ENCODE results near the gene GPC5.

Gene GPC5

DNA sequence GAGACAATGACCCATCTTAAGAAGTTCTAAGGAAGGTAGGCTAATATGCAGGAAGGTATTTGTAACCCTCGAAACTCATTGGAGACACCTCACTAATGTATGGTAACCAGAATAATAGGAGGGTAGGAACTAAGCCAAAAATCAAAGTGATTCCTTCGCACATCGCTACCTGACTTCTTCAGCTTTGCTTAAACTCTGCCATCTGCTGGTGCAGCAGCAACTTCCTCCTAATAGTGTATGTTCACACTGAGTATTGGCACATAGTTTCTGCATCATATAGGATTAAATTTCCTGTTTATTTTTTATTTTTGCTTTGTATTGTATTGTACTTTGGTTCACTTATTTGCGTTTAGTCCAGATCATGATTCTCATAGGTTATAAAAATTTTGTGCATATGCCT lies 676.2 kb downstream of the GPC5 start:
- Mint-ChIP-seq H3K27ac (no peak overlapping the region), H3K9me3 (no peaks in the 10 kb centered on the region), H3K36me3 (ENCODE audit: low read depth) (no peaks in the 10 kb centered on the region), H3K4me3 (no peak overlapping the region), H3K4me1 (no peaks in the 10 kb centered on the region), H3K27me3 (no peaks in the 10 kb centered on the region)
- ATAC-seq (no peak), DNase-seq (no peak)

DNA sequence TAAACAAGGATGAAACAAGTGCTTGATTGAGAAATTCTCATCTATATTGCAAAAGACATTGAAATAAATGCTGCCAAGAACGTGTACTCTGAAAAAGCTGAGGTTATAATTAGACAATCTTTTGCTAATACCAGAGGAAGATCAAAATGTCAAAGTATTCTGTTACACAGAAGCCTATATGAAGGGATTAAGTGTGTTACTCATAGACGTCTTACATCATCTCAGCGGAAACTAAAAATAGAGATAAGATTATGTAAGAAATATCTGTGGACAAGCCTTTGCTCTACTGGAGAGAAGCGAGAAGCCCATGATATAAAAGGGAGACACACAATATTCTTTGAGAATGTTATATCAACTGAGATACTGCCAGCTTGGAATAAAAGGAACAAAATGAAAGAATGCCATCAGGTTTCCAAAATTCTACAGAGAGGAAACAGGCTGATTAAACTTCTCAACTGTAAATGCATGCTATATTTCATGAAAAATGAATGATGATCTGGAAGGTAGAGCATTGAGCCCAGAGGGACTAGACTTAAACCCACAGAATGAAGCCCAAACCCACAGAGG lies 699.0 kb downstream of the GPC5 start:
- DNase-seq: no peak
- no peaks in the 10 kb centered on the region for H3K36me3 Mint-ChIP-seq (ENCODE audit: low read depth)
- H3K4me1 Mint-ChIP-seq: no peaks in the 10 kb centered on the region
- no peak overlapping the region for H3K4me3 Mint-ChIP-seq
- ATAC-seq: no peak
- H3K27me3 Mint-ChIP-seq: no peaks in the 10 kb centered on the region
- no peaks in the 10 kb centered on the region for H3K9me3 Mint-ChIP-seq
- H3K27ac Mint-ChIP-seq: no peak overlapping the region

DNA sequence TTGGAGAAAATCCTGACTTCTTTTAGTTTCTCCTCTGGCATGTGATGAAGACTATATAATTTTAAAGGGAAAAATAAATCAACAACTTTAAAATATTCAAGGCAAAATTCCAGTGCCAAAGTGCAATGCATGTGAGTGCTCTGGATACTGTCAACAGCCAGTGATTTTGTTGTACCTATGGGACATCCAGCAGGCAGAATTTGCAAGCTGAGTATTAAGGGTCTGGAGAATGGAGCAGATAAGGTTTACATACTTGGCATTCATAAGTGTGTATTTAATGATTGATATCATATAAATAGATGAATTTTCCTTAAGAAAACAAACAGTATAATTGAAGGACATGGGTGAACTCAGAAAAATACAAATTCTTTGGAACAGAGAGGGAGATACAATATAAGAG lies 703.4 kb downstream of the GPC5 start:
- DNase-seq: no peak
- H3K9me3 Mint-ChIP-seq: no peaks in the 10 kb centered on the region
- H3K4me3 Mint-ChIP-seq: no peak overlapping the region
- no peaks in the 10 kb centered on the region for H3K4me1 Mint-ChIP-seq
- H3K27ac Mint-ChIP-seq: no peak overlapping the region
- no peaks in the 10 kb centered on the region for H3K36me3 Mint-ChIP-seq (ENCODE audit: low read depth)
- no peak for ATAC-seq
- H3K27me3 Mint-ChIP-seq: no peaks in the 10 kb centered on the region

DNA sequence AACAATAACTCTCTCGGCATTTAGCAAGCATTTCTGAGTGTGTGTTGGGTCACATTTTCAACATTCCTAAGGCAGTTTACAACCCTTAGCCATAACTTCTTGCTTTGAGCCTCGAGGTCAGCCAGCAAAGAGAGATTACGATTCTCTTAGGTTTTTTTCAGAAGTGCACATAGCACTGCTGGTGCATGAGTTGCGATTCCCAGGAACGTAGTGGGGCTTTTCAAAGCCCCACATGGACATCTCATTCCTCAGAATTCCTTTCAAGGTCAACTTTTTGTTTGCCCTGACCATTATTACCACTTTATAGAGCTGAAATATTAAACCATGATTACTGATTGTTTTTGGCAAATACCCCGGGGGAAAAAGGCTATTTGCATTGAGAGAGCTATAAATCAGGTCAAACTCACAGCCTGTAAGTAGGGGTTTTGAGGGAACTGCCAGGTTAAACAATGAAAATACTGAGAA lies 705.3 kb downstream of the GPC5 start:
- no peaks in the 10 kb centered on the region for H3K4me1 Mint-ChIP-seq
- DNase-seq: no peak
- no peak overlapping the region for H3K4me3 Mint-ChIP-seq
- H3K36me3 Mint-ChIP-seq (ENCODE audit: low read depth): no peaks in the 10 kb centered on the region
- H3K9me3 Mint-ChIP-seq: peaks cover 3% of the 10 kb centered on the region
- no peaks in the 10 kb centered on the region for H3K27me3 Mint-ChIP-seq
- no peak overlapping the region for H3K27ac Mint-ChIP-seq
- no peak for ATAC-seq

DNA sequence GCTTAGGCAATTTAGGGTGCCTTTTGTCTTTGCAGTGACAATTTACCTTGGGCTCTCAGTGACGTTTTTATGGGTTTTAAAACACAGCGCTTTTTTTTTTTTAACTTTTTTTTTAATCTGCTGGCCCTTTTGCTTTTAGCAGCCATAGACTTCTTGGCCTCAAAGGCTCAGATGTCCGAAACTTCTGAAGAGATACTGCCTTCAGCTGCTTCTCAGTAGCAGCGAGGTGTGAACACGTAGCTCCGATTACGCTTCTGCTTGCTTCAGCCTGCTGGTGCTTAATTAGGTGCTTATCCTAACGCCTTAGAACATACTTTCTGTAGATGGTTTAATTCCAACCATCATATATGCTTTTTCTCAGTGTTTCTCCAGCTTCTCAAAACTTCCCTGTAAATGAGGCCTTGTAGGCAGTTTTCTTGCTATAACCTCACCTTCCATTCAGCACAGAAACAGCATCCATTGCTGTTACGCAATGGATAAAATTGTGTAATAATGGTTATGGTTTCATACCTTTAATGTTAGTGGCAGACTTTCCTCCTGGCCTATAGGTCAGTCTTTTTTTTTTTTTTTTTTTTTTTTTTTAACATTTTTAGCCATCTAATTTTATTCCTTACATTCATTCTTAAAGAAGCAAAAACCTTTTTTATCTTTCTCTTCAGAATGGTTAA lies 723.9 kb downstream of the GPC5 start:
- Mint-ChIP-seq H3K4me3 (no peak overlapping the region), H3K27me3 (no peaks in the 10 kb centered on the region), H3K36me3 (ENCODE audit: low read depth) (no peaks in the 10 kb centered on the region), H3K4me1 (no peaks in the 10 kb centered on the region), H3K9me3 (peaks cover 13% of the 10 kb centered on the region), H3K27ac (no peak overlapping the region)
- DNase-seq (no peak), ATAC-seq (no peak)

DNA sequence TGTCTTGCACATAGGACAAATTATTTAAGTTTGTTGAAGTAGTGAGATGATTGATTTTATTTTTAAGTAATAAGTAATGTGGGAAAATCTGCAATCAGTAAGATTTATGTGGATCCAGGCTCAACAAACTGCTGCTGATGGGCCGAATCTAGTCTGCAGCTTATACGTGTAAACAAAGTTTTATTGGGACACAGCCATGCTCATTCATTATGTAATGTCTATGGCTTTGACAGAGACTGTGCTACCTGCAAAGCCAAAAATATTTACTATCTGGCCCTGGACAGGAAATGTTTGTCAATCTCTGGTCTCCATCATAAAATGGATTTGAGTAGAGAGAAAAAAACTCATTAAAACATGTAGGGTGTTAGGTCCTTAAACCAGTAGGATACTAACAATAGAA lies 728.0 kb downstream of the GPC5 start:
- Mint-ChIP-seq H3K27me3 (no peaks in the 10 kb centered on the region), H3K27ac (no peak overlapping the region), H3K36me3 (ENCODE audit: low read depth) (no peaks in the 10 kb centered on the region), H3K9me3 (peaks cover 7% of the 10 kb centered on the region), H3K4me1 (no peaks in the 10 kb centered on the region), H3K4me3 (no peak overlapping the region)
- ATAC-seq: no peak
- DNase-seq: no peak

DNA sequence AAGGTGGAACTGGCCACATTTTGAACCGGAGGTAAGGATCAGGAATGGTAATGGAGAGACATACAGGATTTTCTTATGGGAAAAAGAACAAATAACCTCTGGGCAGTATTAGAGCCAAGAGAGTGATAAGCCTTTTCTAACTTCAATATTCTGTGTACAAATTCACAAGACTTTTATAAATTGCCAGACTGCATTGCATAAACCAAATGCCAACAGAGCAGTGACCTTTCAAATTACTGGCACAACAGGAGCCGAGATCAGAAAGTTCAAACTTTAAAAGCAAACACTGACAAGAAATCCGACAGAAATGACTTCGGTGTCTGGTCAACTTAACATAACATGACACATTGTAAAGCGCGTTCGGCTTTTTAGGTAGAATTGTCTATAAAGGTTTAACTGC lies 737.1 kb downstream of the GPC5 start:
- Mint-ChIP-seq H3K36me3 (ENCODE audit: low read depth) (no peaks in the 10 kb centered on the region), H3K9me3 (peaks cover 4% of the 10 kb centered on the region), H3K4me1 (no peaks in the 10 kb centered on the region), H3K27me3 (no peaks in the 10 kb centered on the region), H3K27ac (no peak overlapping the region), H3K4me3 (no peak overlapping the region)
- no peak for ATAC-seq
- DNase-seq: no peak

DNA sequence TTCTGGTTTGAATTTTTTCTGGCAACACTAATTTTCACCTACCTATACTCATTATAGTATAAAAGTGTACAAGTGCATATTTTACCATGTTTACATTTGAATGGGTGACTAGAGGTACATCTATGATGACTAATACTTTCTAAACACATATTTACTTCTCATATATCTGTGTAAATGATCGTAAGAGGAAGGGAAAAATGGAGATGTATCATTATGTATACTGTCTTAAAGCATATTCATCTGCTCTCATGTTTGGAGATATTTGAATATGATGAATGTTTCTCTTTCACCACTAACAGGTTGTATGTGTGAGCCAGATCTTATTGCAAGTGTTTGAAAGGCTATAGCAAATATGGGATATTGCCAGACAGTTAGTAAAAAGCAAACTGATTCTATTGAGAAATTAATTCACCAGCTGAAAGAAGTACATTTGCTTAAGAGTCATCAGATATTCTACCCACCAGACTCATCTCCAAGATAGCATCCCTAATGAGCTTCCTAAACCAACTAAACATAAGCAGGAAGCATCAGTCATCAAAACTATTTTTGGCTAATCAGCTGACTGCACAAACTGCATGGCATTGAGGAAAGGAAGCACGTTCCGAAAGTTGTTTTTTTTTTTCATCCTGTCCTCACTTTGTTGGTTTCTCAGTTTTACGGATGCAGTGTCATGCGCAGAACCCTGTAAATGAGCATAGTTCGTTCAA lies 738.2 kb downstream of the GPC5 start:
- Mint-ChIP-seq H3K4me3 (no peak overlapping the region), H3K36me3 (ENCODE audit: low read depth) (no peaks in the 10 kb centered on the region), H3K4me1 (no peaks in the 10 kb centered on the region), H3K9me3 (peaks cover 4% of the 10 kb centered on the region), H3K27ac (no peak overlapping the region), H3K27me3 (no peaks in the 10 kb centered on the region)
- ATAC-seq (no peak), DNase-seq (no peak)

DNA sequence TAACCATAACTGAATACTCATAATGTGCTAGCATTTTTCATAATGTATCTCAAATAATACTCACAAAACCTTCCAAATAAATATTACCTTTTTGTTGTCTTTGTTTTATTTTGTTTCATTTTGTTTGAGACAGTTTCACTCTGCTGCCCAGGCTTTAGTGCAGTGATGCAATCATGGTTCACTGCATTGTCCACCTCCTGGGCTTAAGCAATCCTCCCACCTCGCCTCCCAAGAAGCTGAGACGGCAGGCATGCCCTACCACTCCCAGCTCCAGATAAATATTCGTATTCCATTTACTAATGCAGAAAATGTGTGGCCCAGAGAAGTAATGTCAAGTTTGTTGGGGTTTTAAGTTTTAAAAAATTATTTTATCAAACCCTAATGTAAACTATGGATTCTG lies 739.1 kb downstream of the GPC5 start:
- no peak for ATAC-seq

DNA sequence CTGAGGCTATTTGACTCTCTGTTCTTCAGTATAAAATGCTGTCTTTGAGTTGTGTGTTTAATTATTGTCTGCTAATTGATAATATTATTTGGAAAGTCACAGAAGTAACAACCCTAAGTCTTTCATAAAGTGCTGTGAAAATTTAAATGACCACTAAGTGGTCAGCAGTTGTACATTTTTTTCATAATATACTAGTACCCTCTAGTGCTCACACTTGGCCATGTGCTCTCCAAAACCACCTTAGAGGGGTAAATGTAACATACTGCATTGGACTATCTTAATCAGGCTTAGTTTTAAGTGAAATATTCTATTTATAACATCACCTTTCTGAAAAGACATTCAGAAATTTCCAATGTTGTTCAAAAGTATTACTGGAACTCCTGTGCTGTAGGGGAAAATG lies 745.3 kb downstream of the GPC5 start:
- Mint-ChIP-seq H3K36me3 (ENCODE audit: low read depth) (no peaks in the 10 kb centered on the region), H3K4me1 (no peaks in the 10 kb centered on the region), H3K9me3 (peaks cover 7% of the 10 kb centered on the region), H3K4me3 (no peak overlapping the region), H3K27ac (no peak overlapping the region), H3K27me3 (no peaks in the 10 kb centered on the region)
- DNase-seq (no peak), ATAC-seq (no peak)

More for the DNA sequence above, 739.1 kb downstream of the GPC5 start:
- peaks cover 5% of the 10 kb centered on the region for H3K9me3 Mint-ChIP-seq
- no peak overlapping the region for H3K4me3 Mint-ChIP-seq
- no peak for DNase-seq
- H3K4me1 Mint-ChIP-seq: no peaks in the 10 kb centered on the region
- H3K27ac Mint-ChIP-seq: no peak overlapping the region
- H3K27me3 Mint-ChIP-seq: no peaks in the 10 kb centered on the region
- H3K36me3 Mint-ChIP-seq (ENCODE audit: low read depth): no peaks in the 10 kb centered on the region

DNA sequence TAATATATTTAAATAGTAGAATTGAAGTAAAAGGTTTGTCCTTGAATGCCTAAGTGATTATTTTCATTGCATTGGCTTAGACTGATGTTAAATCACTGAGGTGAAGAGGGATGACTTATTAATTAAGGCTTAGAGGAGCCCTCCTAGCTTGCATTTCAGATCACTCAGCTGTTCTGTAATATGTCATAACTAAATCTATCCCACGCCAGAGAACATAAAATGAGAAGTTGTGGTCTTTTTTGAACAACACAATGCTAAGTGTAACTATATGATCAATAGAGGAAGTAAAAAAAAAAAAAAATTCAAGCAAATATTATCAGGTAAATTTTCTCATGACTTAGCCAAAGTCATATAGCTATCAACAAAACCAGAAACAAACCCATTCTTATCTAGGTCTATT lies 752.2 kb downstream of the GPC5 start:
- H3K4me3 Mint-ChIP-seq: no peak overlapping the region
- ATAC-seq (no peak), DNase-seq (no peak)
- no peaks in the 10 kb centered on the region for H3K4me1 Mint-ChIP-seq
- no peaks in the 10 kb centered on the region for H3K9me3 Mint-ChIP-seq
- H3K27ac Mint-ChIP-seq: no peak overlapping the region
- H3K27me3 Mint-ChIP-seq: no peaks in the 10 kb centered on the region
- no peaks in the 10 kb centered on the region for H3K36me3 Mint-ChIP-seq (ENCODE audit: low read depth)

DNA sequence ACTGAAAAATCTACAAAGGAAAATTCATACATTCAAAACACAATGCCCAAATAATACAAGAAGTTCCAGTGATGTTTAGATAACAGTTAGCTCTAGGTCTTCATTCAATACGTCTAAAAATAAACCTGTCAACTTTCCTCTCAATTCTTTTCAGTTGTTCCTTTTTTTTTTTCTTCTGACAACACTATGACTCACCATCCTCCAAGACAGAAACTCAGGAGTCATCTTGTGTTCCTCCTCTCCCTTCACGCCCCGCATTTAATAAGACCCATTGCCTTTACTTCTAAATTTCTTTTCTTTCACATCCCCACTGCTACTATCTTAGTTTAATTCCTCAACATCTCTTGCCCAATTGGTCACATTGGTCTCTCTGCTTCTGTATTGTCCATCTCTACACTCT lies 759.9 kb downstream of the GPC5 start:
- H3K4me1 Mint-ChIP-seq: no peaks in the 10 kb centered on the region
- no peak overlapping the region for H3K27ac Mint-ChIP-seq
- no peak overlapping the region for H3K4me3 Mint-ChIP-seq
- ATAC-seq: no peak
- H3K9me3 Mint-ChIP-seq: no peaks in the 10 kb centered on the region
- no peaks in the 10 kb centered on the region for H3K36me3 Mint-ChIP-seq (ENCODE audit: low read depth)
- H3K27me3 Mint-ChIP-seq: no peaks in the 10 kb centered on the region
- DNase-seq: no peak

DNA sequence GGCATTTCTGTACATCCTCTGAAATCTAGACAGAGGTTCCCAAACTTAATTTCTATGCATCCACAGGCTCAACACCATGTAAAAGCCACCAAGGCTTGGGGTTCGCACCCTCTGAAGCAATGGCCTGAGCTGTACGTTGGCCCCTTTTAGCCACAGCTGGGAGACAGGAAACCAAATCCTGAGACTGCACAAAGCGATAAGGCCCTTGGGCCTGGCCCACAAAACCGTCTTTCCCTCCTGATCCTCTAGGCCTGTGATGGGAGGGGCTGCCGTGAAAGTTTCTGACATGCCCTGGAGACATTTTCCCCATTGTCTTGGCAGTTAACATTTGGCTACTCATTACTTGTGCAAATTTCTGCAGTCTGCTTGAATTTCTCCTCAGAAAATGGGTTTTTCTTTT lies 766.4 kb downstream of the GPC5 start:
- Mint-ChIP-seq H3K27me3 (no peaks in the 10 kb centered on the region), H3K27ac (no peak overlapping the region)
- DNase-seq: no peak

DNA sequence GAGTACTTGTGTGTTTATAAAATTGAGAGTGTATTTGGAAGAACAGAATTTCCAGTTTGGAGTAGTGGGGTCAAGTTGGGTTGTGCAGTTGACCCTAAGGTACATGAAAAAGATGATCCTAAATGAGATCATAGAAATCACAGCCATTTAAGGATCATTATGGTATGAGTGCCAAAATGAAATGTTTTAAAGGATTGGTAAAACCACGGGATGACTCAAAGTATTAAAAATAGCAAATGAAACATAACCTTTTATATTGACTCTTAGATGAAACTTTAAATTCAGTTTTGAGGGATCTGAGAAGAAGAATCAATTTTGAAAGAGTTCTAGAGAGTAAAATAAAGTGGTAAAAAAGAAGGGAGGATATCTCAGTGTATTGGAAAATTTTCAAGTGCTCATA lies 773.8 kb downstream of the GPC5 start:
- Mint-ChIP-seq H3K27ac (no peak overlapping the region), H3K27me3 (no peaks in the 10 kb centered on the region), H3K9me3 (peaks cover 5% of the 10 kb centered on the region), H3K4me3 (no peak overlapping the region), H3K36me3 (ENCODE audit: low read depth) (no peaks in the 10 kb centered on the region), H3K4me1 (no peaks in the 10 kb centered on the region)
- DNase-seq (no peak), ATAC-seq (no peak)

More for the DNA sequence above, 766.4 kb downstream of the GPC5 start:
- H3K9me3 Mint-ChIP-seq: no peaks in the 10 kb centered on the region
- no peak overlapping the region for H3K4me3 Mint-ChIP-seq
- no peaks in the 10 kb centered on the region for H3K4me1 Mint-ChIP-seq
- H3K36me3 Mint-ChIP-seq (ENCODE audit: low read depth): no peaks in the 10 kb centered on the region
- no peak for ATAC-seq

DNA sequence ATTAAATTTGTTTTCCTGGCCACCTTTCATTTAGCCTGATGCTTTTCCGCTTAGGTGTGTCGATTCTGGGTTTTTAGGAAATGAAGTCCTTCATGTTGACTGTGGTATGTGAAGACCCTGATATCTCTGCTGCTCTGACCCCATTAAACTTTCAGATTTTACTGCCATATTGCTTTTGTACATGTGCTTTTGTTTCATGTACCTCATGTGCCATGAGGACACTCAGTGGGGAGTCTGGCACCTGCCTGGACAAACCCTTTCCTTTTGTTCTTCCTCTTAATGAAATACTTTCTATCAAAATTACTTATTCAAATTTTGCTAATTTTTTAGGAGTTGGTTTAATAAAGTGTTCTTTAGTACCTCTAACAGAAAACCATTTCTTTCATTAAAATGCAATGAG lies 774.8 kb downstream of the GPC5 start:
- Mint-ChIP-seq H3K4me3 (no peak overlapping the region), H3K27me3 (no peaks in the 10 kb centered on the region), H3K4me1 (no peaks in the 10 kb centered on the region), H3K27ac (no peak overlapping the region), H3K9me3 (peaks cover 5% of the 10 kb centered on the region), H3K36me3 (ENCODE audit: low read depth) (no peaks in the 10 kb centered on the region)
- ATAC-seq: no peak
- no peak for DNase-seq
